ENCODE data around the gene DENND1A. TPM values are rescaled to one million over a fixed set of nuclear protein-coding genes. Genes with fewer than 3 reads are reported as not detected.

Gene DENND1A
- total and polyA plus RNA-seq, 2 of the 13 experiments (the other 11 are each of a cell fraction or from before 2014, with no cell fraction given), result 14.8 to 30.1 TPM

GRCh38 chr9:123679330-123679987 is 250.5 kb downstream of the DENND1A start (continued):
- TF ChIP-seq ZKSCAN1 (IDR thresholded peaks at IDR 0.05; ENCODE audit: low read length) (no peak), ZNF18 (CRISPR knock-in tag; IDR thresholded peaks at IDR 0.05; ENCODE audit: insufficient replicate concordance) (no peak), ZMYM4 (CRISPR knock-in tag; IDR thresholded peaks at IDR 0.05) (peak; percentile 16; the same call in 1 of the 2 replicates), GATAD2A (CRISPR knock-in tag; IDR thresholded peaks at IDR 0.05) (peak; percentile 86), DNMT3B (CRISPR knock-in tag; conservative IDR thresholded peaks at IDR 0.05) (no peak), NAIF1 (CRISPR knock-in tag; IDR thresholded peaks at IDR 0.05; ENCODE audit: borderline replicate concordance) (peak; percentile 26; the same call in 1 of the 2 replicates), ZNF3 (CRISPR knock-in tag; IDR thresholded peaks at IDR 0.05) (no peak), CERS6 (CRISPR knock-in tag; IDR thresholded peaks at IDR 0.05) (no peak), THYN1 (CRISPR knock-in tag; IDR thresholded peaks at IDR 0.05; ENCODE audit: borderline replicate concordance, low read depth) (no peak), MNT (IDR thresholded peaks at IDR 0.05) (no peak), GMEB2 (CRISPR knock-in tag; IDR thresholded peaks at IDR 0.05; ENCODE audit: low read depth) (no peak), HNF4G (IDR thresholded peaks at IDR 0.05; ENCODE audit: borderline replicate concordance, low read depth, low read length) (peak; percentile 38; the same call in 1 of the 2 replicates), HNF4G (CRISPR knock-in tag; IDR thresholded peaks at IDR 0.05; ENCODE audit: borderline replicate concordance, low read depth) (no peak; the same call in 1 of the 2 replicates), RARG (CRISPR knock-in tag; IDR thresholded peaks at IDR 0.05; ENCODE audit: low read depth) (no peak), EP300 (IDR thresholded peaks at IDR 0.05; ENCODE audit: low read depth in 2 of 2, low read length in 2 of 2) (peak in 1 of 2 experiments; percentile 37; a peak in 1 of 4 replicates), EP300 (CRISPR knock-in tag; IDR thresholded peaks at IDR 0.05; ENCODE audit: borderline replicate concordance) (no peak; the same call in none of the 2 replicates), THAP9 (CRISPR knock-in tag; IDR thresholded peaks at IDR 0.05; ENCODE audit: borderline replicate concordance) (no peak; the same call in 1 of the 2 replicates), ZNF282 (IDR thresholded peaks at IDR 0.05; ENCODE audit: partially characterized antibody) (no peak), ZNF891 (CRISPR knock-in tag; IDR thresholded peaks at IDR 0.05) (no peak), NFKBIZ (CRISPR knock-in tag; IDR thresholded peaks at IDR 0.05) (0 out of 2 replicates have a peak, but pooled peaks have one; percentile 33), HMG20A (CRISPR knock-in tag; IDR thresholded peaks at IDR 0.05; ENCODE audit: borderline replicate concordance) (peak; percentile 82)
